GM23248 (cell line): ENCODE data around the gene DCAF5.

Experiments
- EZH2 ChIP-seq: fragments of 200-600 bp; sonication (generic); IDR thresholded peaks from 2 replicates; pipeline ENCODE4 v1.6.1; 2018; ENCODE audit warnings: antibody characterized with exemption, mild to moderate bottlenecking; ENCODE audit not compliant: insufficient read depth, poor library complexity, severe bottlenecking
- EZH2phosphoT487 ChIP-seq: fragments of 200-600 bp; sonication (generic); IDR thresholded peaks from 2 replicates; pipeline ENCODE4 v1.6.1; 2018; ENCODE audit warnings: antibody characterized with exemption, moderate library complexity, mild to moderate bottlenecking, low read depth; ENCODE audit not compliant: insufficient read depth

GRCh38 chr14:69052181-69052601, 100.7 kb downstream of the DCAF5 start:
- TF ChIP-seq EZH2 (no peak), EZH2phosphoT487 (no peak)
